Measurements from ENCODE around the gene UGCG. TPM values are rescaled to one million over a fixed set of nuclear protein-coding genes. Genes with fewer than 3 reads are reported as not detected.
A peak's percentile ranks its signal among the peaks of the same experiment; 100 is the strongest.

The UGCG gene
- total and polyA plus RNA-seq, 12 donors = 11.1 to 42.6 (median 13.6) TPM

DNA sequence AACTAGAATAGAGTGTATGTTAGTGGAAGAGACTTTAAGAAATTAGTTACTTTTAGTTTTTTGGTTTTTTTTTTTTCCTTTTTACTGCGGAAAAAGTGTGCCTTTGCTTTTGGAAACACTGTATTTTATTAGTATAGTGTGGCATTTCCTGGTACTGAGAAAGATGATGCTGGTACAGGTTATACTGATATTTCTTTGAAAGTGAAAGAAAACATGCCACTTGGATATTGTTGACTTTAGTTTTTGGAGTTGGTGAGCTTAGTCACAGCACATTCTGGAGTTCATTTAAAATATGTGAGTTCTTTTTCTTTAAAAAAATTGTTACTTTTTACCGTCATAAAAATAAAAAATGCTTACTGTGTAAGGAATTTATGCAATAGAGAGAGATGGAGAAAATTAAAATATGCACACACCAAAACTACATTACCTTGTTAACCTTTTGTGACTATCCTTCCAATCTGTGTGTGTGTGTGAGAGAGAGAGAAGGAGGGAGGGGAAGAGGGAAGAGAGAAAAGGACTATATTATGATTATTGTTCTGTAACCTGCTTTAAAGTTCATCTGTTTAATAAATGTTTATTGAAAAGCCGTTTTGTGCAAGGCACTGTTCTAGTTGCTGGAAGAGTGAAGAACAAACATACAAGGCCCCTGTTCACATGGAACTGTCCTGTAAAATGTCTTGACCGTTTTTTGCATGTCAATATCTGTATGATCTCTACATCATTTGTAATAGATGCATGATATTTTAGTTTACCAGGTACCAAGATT is 1.9 kb downstream of the UGCG start:
- Histone ChIP-seq H3K4me1 (peaks cover 0 to 65% (median 58%) of the 10 kb centered on the region in 9 donors), H3K27me3 (no peaks in the 10 kb centered on the region), H3K27ac (peak overlapping the region in 8 of 10 donors; percentile 84 to 98 (median 96)), H3K36me3 (peaks cover 0 to 6% (median 0%) of the 10 kb centered on the region in 9 donors), H3K9me3 (no peaks in the 10 kb centered on the region), H3K4me3 (peak overlapping the region; percentile 72 to 95 (median 82))
- no peak for ATAC-seq
- DNase-seq = no peak
- 33 to 50% methylated on average over 4 of the region's 4 CpGs for WGBS, 2 donors
- TF ChIP-seq, protein P1, sequence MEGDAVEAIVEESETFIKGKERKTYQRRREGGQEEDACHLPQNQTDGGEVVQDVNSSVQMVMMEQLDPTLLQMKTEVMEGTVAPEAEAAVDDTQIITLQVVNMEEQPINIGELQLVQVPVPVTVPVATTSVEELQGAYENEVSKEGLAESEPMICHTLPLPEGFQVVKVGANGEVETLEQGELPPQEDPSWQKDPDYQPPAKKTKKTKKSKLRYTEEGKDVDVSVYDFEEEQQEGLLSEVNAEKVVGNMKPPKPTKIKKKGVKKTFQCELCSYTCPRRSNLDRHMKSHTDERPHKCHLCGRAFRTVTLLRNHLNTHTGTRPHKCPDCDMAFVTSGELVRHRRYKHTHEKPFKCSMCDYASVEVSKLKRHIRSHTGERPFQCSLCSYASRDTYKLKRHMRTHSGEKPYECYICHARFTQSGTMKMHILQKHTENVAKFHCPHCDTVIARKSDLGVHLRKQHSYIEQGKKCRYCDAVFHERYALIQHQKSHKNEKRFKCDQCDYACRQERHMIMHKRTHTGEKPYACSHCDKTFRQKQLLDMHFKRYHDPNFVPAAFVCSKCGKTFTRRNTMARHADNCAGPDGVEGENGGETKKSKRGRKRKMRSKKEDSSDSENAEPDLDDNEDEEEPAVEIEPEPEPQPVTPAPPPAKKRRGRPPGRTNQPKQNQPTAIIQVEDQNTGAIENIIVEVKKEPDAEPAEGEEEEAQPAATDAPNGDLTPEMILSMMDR (IDR thresholded peaks at IDR 0.05) = no peak
- intact Hi-C loops (cut with DNase I) = loop anchor here in 8 of 10 donors (5.0 to 10.0 kb wide), 8 partner anchors 134 to 476 kb away; partner anchors contain the start of gene PTBP3 (in 3 of the 8)

DNA sequence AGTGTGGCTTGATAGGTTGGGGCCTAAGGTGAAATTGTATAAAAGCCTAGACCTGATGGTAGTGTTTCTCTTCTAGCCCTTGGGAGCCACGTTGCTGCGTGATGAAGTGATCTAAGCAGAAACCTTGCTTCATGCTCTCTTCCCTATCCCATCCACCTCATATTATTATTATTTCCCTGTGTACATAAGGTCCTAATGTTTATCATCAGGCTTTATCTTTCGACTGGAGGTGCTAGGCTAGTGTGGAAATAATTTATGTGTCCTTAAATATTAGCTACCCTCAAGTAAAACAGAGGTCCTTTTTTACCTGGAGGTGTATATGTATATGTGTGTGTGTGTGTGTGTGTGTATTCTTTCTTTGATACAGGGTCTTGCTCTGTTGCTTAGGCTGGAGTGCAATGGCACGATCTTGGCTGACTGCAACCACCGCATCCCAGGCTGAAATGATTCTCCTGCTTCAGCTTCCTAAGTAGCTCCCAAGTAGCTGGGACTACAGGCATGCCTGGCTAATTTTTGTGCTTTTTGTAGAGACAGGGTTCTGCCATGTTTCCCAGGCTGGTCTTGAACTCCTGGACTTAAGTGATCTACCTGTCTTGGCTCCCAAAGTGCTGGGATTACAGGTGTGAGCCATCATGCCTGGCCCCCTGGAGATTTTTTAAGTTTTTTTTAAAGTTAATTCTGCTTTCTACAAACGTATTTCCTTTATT is 3.7 kb downstream of the UGCG start:
- 76 to 82% methylated on average over 6 of the region's 6 CpGs for whole genome bisulfite sequencing, 2 donors
- intact Hi-C loops (cut with DNase I) = loop anchor here in 1 of 10 donors (10.0 kb wide), 1 partner anchor 174 kb away; no protein-coding TSS in a partner anchor
- TF ChIP-seq, protein P1 (IDR thresholded peaks at IDR 0.05) = no peak
- Histone ChIP-seq H3K36me3 (peaks cover 0 to 6% (median 0%) of the 10 kb centered on the region in 9 donors), H3K27me3 (no peaks in the 10 kb centered on the region), H3K4me3 (peak overlapping the region in 1 of 10 donors; percentile 82), H3K4me1 (peaks cover 0 to 80% (median 67%) of the 10 kb centered on the region in 9 donors), H3K27ac (peak overlapping the region in 1 of 10 donors; percentile 93), H3K9me3 (no peaks in the 10 kb centered on the region)
- DNase-seq (no peak), ATAC-seq (no peak)

DNA sequence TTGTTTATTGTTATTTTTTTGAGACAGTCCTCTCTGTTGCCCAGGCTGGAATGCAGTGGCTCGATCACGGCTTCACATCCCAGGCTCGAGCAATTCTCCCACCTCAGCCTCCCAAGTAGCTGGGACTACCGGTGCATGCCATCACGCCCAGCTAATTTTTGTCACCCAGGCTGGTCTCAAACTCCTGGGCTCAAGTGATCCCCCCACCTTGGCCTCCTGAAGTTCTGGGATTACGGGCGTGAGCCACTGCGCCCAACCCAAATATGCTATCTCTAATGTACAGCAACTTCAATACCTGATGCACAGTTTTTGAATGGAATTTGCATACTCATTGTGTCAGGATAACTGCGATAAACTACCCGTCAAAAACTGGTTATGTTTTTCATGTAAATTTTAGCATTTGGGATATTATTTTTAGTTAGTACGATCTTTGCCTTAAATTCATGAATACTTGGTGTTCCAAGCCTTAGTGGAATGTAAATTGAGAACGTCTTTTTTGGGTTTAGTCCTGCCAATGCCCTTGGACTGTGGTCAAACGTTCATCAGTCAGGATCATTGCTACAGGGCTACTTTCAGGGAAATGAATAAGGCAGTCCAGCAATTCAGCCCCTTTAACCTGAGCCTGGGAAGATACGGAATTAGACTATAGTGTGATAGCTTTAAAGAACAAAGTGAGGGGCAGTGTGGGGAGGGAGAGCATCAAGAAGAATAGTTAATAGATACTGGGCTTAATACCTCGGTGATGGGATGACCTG is 4.4 kb downstream of the UGCG start:
- TF ChIP-seq, protein P1 (IDR thresholded peaks at IDR 0.05) = no peak
- intact Hi-C loops (cut with DNase I) = loop anchor here in 1 of 10 donors (10.0 kb wide), 1 partner anchor 174 kb away; no protein-coding TSS in a partner anchor
- H3K4me1 ChIP-seq = peaks cover 0 to 81% (median 67%) of the 10 kb centered on the region in 9 donors
- no peak for DNase-seq
- no peaks in the 10 kb centered on the region for H3K27me3 ChIP-seq
- H3K4me3 ChIP-seq = peak overlapping the region in 1 of 10 donors; percentile 82
- H3K36me3 ChIP-seq = peaks cover 0 to 6% (median 0%) of the 10 kb centered on the region in 9 donors
- ATAC-seq = no peak
- 81 to 86% methylated on average over 15 of the region's 15 CpGs for WGBS, 2 donors
- no peaks in the 10 kb centered on the region for H3K9me3 ChIP-seq
- H3K27ac ChIP-seq = peak overlapping the region in 1 of 10 donors; percentile 93

All from heart right ventricle (tissue), 16 donors.